ENCODE measurements around the gene SMAP2.

SMAP2 gene

GRCh38 chr1:40450495-40451237 is 77.1 kb downstream of the SMAP2 start (continued):
- TF ChIP-seq ZBTB11 (tag by site-specific recombination; conservative IDR thresholded peaks at IDR 0.05; ENCODE audit: low read depth) (no peak), ZNF121 (tag by site-specific recombination; IDR thresholded peaks at IDR 0.05) (no peak), ZNF626 (tag by site-specific recombination; IDR thresholded peaks at IDR 0.05) (no peak), ZNF791 (tag by site-specific recombination; IDR thresholded peaks at IDR 0.05) (no peak), YY1 (tag by site-specific recombination; IDR thresholded peaks at IDR 0.05) (no peak), ZNF416 (tag by site-specific recombination; IDR thresholded peaks at IDR 0.05) (no peak), ZNF624 (tag by site-specific recombination; IDR thresholded peaks at IDR 0.05) (no peak), HOXD13 (CRISPR knock-in tag; IDR thresholded peaks at IDR 0.05; ENCODE audit: borderline replicate concordance) (no peak), ZNF776 (tag by site-specific recombination; IDR thresholded peaks at IDR 0.05; ENCODE audit: borderline replicate concordance) (no peak), ZNF18 (tag by site-specific recombination; IDR thresholded peaks at IDR 0.05) (no peak), KLF9 (tag by site-specific recombination; IDR thresholded peaks at IDR 0.05; ENCODE audit: low read depth) (no peak), ZNF133 (tag by site-specific recombination; IDR thresholded peaks at IDR 0.05) (no peak), ZNF555 (tag by site-specific recombination; conservative IDR thresholded peaks at IDR 0.05) (no peak), ZFP3 (tag by site-specific recombination; IDR thresholded peaks at IDR 0.05; ENCODE audit: low read depth) (no peak), FEZF1 (tag by site-specific recombination; IDR thresholded peaks at IDR 0.05) (no peak), ZNF600 (tag by site-specific recombination; IDR thresholded peaks at IDR 0.05) (no peak), KLF10 (tag by site-specific recombination; IDR thresholded peaks at IDR 0.05) (no peak), ZNF221 (tag by site-specific recombination; IDR thresholded peaks at IDR 0.05; ENCODE audit: borderline replicate concordance) (no peak), ZNF488 (tag by site-specific recombination; IDR thresholded peaks at IDR 0.05) (no peak), ZNF146 (tag by site-specific recombination; IDR thresholded peaks at IDR 0.05) (no peak), ZNF239 (tag by site-specific recombination; IDR thresholded peaks at IDR 0.05) (no peak), ZNF311 (tag by site-specific recombination; IDR thresholded peaks at IDR 0.05; ENCODE audit: borderline replicate concordance) (no peak), ZNF214 (tag by site-specific recombination; IDR thresholded peaks at IDR 0.05; ENCODE audit: borderline replicate concordance) (no peak), ZNF514 (tag by site-specific recombination; IDR thresholded peaks at IDR 0.05) (no peak), PRDM1 (tag by site-specific recombination; IDR thresholded peaks at IDR 0.05) (no peak), ZNF785 (tag by site-specific recombination; IDR thresholded peaks at IDR 0.05) (no peak), ZNF335 (tag by site-specific recombination; conservative IDR thresholded peaks at IDR 0.05) (peak; percentile 82), ZNF423 (tag by site-specific recombination; IDR thresholded peaks at IDR 0.05) (0 out of 2 replicates have a peak, but pooled peaks have one; percentile 17), ZBTB1 (tag by site-specific recombination; IDR thresholded peaks at IDR 0.05) (no peak), ZNF140 (tag by site-specific recombination; IDR thresholded peaks at IDR 0.05) (no peak), ZNF747 (tag by site-specific recombination; IDR thresholded peaks at IDR 0.05) (no peak), ZNF580 (tag by site-specific recombination; IDR thresholded peaks at IDR 0.05) (no peak), ZNF292 (tag by site-specific recombination; IDR thresholded peaks at IDR 0.05; ENCODE audit: borderline replicate concordance, low read depth) (no peak), ZNF280C (tag by site-specific recombination; IDR thresholded peaks at IDR 0.05) (no peak)
